NOMO-1 treated with DMSO at 0.1 percent for 48 hours (cell line): ENCODE data around the gene GDF10.

Source experiments
- DNase-seq: peaks from one replicate; lab custom pipeline; 2025; ENCODE audit not compliant: unreplicated experiment; lab: John Stamatoyannopoulos, UW

Gene GDF10

GRCh38 chr10:47350671-47351640 lies 51.0 kb downstream of the GDF10 start:
- no peak for DNase-seq

- no peak for DNase-seq
Observed at GRCh38 chr10:47351899-47352815, 52.2 kb downstream of the GDF10 start.

GRCh38 chr10:47353351-47353750 lies 53.4 kb downstream of the GDF10 start:
- no peak for DNase-seq

GRCh38 chr10:47354165-47354564 lies 54.2 kb downstream of the GDF10 start:
- no peak for DNase-seq

- DNase-seq, result no peak
Observed at GRCh38 chr10:47354900-47355299, 54.9 kb downstream of the GDF10 start.

- no peak for DNase-seq
Observed at GRCh38 chr10:47356708-47357107, 56.7 kb downstream of the GDF10 start.

GRCh38 chr10:47357131-47357582 lies 57.2 kb downstream of the GDF10 start:
- DNase-seq, result no peak

- DNase-seq, result no peak
Observed at GRCh38 chr10:47357911-47358310, 57.9 kb downstream of the GDF10 start.

- no peak for DNase-seq
Observed at GRCh38 chr10:47358457-47358856, 58.5 kb downstream of the GDF10 start.

GRCh38 chr10:47359101-47359500 lies 59.1 kb downstream of the GDF10 start:
- no peak for DNase-seq

- no peak for DNase-seq
Observed at GRCh38 chr10:47359626-47360418, 59.8 kb downstream of the GDF10 start.

- DNase-seq, result no peak
Observed at GRCh38 chr10:47360419-47361040, 60.5 kb downstream of the GDF10 start.

- DNase-seq, result no peak
Observed at GRCh38 chr10:47361293-47361692, 61.3 kb downstream of the GDF10 start.

- DNase-seq, result no peak
Observed at GRCh38 chr10:47362199-47362598, 62.2 kb downstream of the GDF10 start.
